Loucy (cell line): Measurements from ENCODE around the gene SMIM3.

Experiments
- EZH2phosphoT487 ChIP-seq: fragments of 200-600 bp; IDR thresholded peaks from 2 replicates; pipeline ENCODE4 v1.6.1; 2018; ENCODE audit warnings: antibody characterized with exemption, mild to moderate bottlenecking, moderate library complexity, borderline replicate concordance
- TF ChIP-seq, protein P1 (sequence below): fragments of 200-600 bp; sonication (generic); conservative IDR thresholded peaks from 2 replicates; pipeline ENCODE4 v1.5.1; 2014; ENCODE audit warnings: mild to moderate bottlenecking, antibody characterized with exemption, low read length

DNA sequence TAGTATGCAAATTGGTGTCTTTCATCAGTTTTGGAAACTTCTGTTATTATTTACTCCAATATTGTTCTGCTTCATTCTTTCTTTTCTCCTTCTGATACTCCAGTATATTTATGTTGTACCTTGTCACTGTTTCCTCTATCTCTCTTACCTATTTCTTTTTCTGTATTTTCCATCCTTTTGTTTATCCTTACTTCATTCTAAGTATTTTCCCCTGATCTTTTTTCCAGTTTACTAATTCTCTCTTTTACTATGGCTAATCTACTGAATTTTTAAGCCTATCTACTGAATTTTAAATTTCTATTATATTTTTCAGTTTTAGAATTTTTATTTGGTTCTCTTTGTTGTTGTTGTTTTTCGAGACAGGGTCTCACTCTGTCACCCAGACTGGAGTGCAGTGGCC, 7.4 kb downstream of the SMIM3 start:
- TF ChIP-seq, protein P1, sequence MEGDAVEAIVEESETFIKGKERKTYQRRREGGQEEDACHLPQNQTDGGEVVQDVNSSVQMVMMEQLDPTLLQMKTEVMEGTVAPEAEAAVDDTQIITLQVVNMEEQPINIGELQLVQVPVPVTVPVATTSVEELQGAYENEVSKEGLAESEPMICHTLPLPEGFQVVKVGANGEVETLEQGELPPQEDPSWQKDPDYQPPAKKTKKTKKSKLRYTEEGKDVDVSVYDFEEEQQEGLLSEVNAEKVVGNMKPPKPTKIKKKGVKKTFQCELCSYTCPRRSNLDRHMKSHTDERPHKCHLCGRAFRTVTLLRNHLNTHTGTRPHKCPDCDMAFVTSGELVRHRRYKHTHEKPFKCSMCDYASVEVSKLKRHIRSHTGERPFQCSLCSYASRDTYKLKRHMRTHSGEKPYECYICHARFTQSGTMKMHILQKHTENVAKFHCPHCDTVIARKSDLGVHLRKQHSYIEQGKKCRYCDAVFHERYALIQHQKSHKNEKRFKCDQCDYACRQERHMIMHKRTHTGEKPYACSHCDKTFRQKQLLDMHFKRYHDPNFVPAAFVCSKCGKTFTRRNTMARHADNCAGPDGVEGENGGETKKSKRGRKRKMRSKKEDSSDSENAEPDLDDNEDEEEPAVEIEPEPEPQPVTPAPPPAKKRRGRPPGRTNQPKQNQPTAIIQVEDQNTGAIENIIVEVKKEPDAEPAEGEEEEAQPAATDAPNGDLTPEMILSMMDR: no peak
- no peak for TF ChIP-seq EZH2phosphoT487
